ENCODE results near the gene ANKRD55. TPM values are rescaled to one million over a fixed set of nuclear protein-coding genes. Genes with fewer than 3 reads are reported as not detected.

ANKRD55 gene
- total and polyA plus RNA-seq, 12 donors = 0.01 to 0.72 TPM; not detected in 10

DNA sequence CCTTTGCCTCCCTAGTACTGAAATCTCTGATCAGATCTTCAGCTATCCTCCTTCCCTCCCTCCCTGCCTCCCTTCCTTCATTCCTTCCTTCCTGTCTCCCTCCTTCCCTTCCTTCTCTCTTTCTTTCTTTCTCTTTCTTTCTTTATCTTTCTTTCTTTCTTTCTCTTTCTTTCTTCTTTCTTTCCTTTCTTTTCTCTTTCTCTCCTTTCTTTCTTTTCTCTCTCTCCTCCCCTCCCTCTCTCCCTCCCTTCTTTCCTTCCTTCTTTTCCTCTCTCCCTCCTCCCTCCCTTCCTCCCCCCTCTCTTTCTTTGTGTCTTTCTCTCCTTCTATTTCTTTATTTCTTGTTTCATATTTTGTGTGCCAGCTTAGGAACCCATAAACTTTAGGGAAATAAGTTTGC, 23.9 kb upstream of the ANKRD55 start:
- no peak overlapping the region for H3K4me3 ChIP-seq
- intact Hi-C loops (cut with DNase I) = no loop called here
- ATAC-seq (no peak), DNase-seq (no peak)
- no peaks in the 10 kb centered on the region for H3K9me3 ChIP-seq
- H3K36me3 ChIP-seq = no peaks in the 10 kb centered on the region
- H3K4me1 ChIP-seq = peaks cover 0 to 13% (median 5%) of the 10 kb centered on the region in 9 donors
- peaks cover 0 to 3% (median 0%) of the 10 kb centered on the region in 7 donors for H3K27me3 ChIP-seq
- TF ChIP-seq, protein P1, sequence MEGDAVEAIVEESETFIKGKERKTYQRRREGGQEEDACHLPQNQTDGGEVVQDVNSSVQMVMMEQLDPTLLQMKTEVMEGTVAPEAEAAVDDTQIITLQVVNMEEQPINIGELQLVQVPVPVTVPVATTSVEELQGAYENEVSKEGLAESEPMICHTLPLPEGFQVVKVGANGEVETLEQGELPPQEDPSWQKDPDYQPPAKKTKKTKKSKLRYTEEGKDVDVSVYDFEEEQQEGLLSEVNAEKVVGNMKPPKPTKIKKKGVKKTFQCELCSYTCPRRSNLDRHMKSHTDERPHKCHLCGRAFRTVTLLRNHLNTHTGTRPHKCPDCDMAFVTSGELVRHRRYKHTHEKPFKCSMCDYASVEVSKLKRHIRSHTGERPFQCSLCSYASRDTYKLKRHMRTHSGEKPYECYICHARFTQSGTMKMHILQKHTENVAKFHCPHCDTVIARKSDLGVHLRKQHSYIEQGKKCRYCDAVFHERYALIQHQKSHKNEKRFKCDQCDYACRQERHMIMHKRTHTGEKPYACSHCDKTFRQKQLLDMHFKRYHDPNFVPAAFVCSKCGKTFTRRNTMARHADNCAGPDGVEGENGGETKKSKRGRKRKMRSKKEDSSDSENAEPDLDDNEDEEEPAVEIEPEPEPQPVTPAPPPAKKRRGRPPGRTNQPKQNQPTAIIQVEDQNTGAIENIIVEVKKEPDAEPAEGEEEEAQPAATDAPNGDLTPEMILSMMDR (IDR thresholded peaks at IDR 0.05) = no peak
- H3K27ac ChIP-seq = no peak overlapping the region

DNA sequence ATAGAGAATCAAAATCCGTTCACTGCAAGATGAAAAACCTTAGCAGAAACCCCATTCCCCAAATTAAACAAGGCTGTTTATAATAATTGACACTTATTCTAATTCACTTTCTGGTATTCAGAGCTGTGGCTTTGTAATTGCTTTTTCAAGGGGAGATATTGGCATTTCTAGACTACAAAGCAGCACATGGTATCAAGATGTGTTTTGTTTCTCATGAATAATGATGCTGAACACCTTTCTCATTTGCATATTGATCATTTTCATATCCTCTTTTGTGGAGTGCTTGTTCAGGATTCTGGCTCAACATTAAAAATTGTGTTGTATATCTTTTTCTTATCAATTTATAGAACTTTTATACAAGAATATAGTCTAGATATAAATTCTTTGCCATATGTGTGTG, 22.4 kb upstream of the ANKRD55 start:
- DNase-seq (no peak), ATAC-seq (no peak)
- Histone ChIP-seq H3K27ac (no peak overlapping the region), H3K27me3 (no peaks in the 10 kb centered on the region), H3K4me1 (peaks cover 0 to 14% (median 5%) of the 10 kb centered on the region in 9 donors), H3K4me3 (no peak overlapping the region), H3K36me3 (no peaks in the 10 kb centered on the region), H3K9me3 (no peaks in the 10 kb centered on the region)
- TF ChIP-seq, protein P1 (IDR thresholded peaks at IDR 0.05) = no peak
- intact Hi-C loops (cut with DNase I) = no loop called here
- WGBS, 2 donors = 91 to 95% methylated on average over 1 of the region's 1 CpG

DNA sequence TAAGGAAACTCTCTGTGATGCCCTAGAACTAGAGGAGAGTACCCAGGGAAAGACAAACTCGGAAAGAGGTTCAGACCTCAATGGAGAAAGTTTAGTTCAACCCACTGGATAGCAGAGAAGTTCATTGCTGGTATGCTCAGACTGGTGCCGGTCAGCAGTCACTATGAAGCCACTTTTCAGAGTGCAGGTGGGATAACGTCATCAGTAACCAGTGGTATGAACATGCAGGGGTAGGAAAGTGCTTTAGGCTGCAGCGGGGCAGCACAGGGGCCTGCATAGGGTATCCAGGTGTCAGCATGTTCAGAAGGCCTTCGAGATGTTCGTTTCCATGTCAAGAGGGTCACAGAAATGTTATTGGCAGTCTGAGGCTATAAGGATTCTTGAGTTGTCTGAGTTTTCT, 20.8 kb upstream of the ANKRD55 start:
- H3K27me3 ChIP-seq = no peaks in the 10 kb centered on the region
- no peaks in the 10 kb centered on the region for H3K36me3 ChIP-seq
- peaks cover 0 to 3% (median 0%) of the 10 kb centered on the region in 11 donors for H3K9me3 ChIP-seq
- H3K27ac ChIP-seq = no peak overlapping the region
- TF ChIP-seq, protein P1 (IDR thresholded peaks at IDR 0.05) = no peak
- no peak for DNase-seq
- WGBS, 2 donors = 87 to 92% methylated on average over 6 of the region's 6 CpGs
- intact Hi-C loops (cut with DNase I) = no loop called here
- ATAC-seq = no peak
- H3K4me1 ChIP-seq = peaks cover 0 to 13% (median 5%) of the 10 kb centered on the region in 9 donors
- no peak overlapping the region for H3K4me3 ChIP-seq

DNA sequence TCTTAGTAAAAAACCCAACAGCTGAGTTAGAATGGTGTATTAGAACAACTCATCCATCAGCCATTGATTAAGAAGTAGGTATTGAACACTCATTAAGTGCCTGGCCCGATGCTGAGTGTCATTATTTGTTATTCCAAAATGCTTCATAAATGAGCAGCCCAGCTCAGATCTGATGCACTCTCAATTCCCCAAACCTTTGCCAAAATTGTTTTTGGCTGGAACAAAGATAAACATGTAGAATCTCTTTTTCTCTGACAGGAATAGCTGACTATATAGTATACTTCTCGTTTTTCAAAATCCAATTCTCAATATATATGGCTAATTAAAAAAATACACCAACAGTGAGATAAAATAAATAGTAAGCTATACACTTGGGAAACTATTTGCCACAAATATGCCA, 20.0 kb upstream of the ANKRD55 start:
- TF ChIP-seq, protein P1 (IDR thresholded peaks at IDR 0.05) = no peak
- 63 to 74% methylated on average over 2 of the region's 2 CpGs for WGBS, 2 donors
- Histone ChIP-seq H3K4me3 (no peak overlapping the region), H3K27ac (no peak overlapping the region), H3K9me3 (peaks cover 0 to 4% (median 0%) of the 10 kb centered on the region in 11 donors), H3K36me3 (no peaks in the 10 kb centered on the region), H3K27me3 (no peaks in the 10 kb centered on the region), H3K4me1 (peaks cover 0 to 13% (median 6%) of the 10 kb centered on the region in 9 donors)
- ATAC-seq = no peak
- intact Hi-C loops (cut with DNase I) = no loop called here
- no peak for DNase-seq
